Activated CD8-positive, alpha-beta memory T cell treated with anti-CD3 and anti-CD28 coated beads for 36 hours (primary cell): ENCODE measurements around the gene SGPL1. TPM values are rescaled to one million over a fixed set of nuclear protein-coding genes. Genes with fewer than 3 reads are reported as not detected.
"Not testable (repeated sequence)": the region's sequence is repeated elsewhere in the genome, so short reads cannot be mapped to it uniquely, and the experiment has no call there.

Experiments used
- CTCF ChIA-PET: fragments of 350-600 bp; sonication (Branson Sonifier 250); formaldehyde crosslinking; loops from one replicate; lab custom pipeline; 2021; ENCODE audit warnings: antibody characterized with exemption; lab: Charles Lee
- POLR2A ChIA-PET: fragments of 350-600 bp; sonication (Branson Sonifier 250); formaldehyde crosslinking; loops from one replicate; lab custom pipeline; 2021; ENCODE audit warnings: antibody characterized with exemption; lab: Charles Lee
- total RNA-seq, 2 experiments: library from RNA; stranded (reverse); gene quantifications; one replicate each; pipeline ENCODE4 v1.2.3, GENCODE V29; 2021

SGPL1 gene
- 10 to 100 TPM; 51.4 to 56.5 TPM for total RNA-seq

DNA sequence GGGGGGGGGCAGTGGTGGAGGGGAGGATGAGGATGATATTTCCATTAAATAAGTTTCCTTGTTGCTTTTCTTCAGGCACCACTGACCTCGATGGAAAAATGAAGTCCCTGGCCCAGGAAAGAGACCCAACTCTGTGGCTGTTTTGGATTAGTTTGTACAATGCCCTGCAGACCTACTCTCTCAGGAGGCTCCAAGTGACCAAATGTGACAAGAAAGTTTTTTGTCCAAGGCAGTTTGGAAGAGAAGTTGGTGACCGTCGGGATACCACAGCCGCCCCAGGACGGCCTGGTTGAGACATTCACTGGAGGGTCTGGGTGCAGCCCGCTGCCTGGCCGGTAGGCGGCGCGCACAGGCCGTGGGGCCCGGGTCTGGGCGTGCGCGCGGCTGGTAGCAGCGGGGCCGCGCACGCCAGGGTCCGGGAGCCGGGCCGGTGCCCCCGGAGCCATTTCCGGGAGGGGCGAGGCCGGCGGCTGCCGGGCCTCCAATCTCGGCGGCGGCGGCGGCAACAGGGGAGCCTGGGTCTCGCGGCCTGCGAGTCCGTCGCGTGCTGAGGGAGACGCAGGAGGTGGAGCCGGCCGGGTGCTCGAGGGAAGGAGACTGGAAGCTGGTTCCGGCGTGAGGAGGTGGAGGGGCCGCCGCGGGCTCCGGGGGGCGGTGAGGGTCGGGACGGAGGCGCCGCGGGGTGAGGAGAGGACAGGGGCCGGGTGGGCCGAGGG lies at the start of gene SGPL1:
SGPL1 (plus strand) TSS at position 445 of the 716 bp plus-strand sequence. CDS start 906 bp downstream, outside the sequence.
- POLR2A ChIA-PET: interaction anchor here (0.7 kb wide), 2 partner anchors 42 to 45 kb away, joined by 5 to 6 read pairs; no protein-coding TSS in a partner anchor
- CTCF ChIA-PET: interaction anchor here (0.7 to 2.5 kb wide), 8 partner anchors 32 to 670 kb away, joined by 3 to 17 read pairs (median 4); no protein-coding TSS in a partner anchor

- CTCF ChIA-PET, POLR2A ChIA-PET: not testable (repeated sequence)
These were observed 47.6 kb upstream of the SGPL1 start for GRCh38 chr10:70768026-70768685.

GRCh38 chr10:70769121-70769520 lies 46.6 kb upstream of the SGPL1 start:
- POLR2A ChIA-PET: no interaction called here
- CTCF ChIA-PET: no interaction called here

GRCh38 chr10:70770001-70770400 lies 45.7 kb upstream of the SGPL1 start:
- ChIA-PET CTCF (interaction anchor here (1.3 kb wide), 1 partner anchor 211 kb away, joined by 3 read pairs; no protein-coding TSS in a partner anchor), POLR2A (no interaction called here)

GRCh38 chr10:70770516-70770915 lies 45.2 kb upstream of the SGPL1 start:
- CTCF ChIA-PET: interaction anchor here (1.3 kb wide), 1 partner anchor 211 kb away, joined by 3 read pairs; no protein-coding TSS in a partner anchor
- POLR2A ChIA-PET: not testable (repeated sequence)

DNA sequence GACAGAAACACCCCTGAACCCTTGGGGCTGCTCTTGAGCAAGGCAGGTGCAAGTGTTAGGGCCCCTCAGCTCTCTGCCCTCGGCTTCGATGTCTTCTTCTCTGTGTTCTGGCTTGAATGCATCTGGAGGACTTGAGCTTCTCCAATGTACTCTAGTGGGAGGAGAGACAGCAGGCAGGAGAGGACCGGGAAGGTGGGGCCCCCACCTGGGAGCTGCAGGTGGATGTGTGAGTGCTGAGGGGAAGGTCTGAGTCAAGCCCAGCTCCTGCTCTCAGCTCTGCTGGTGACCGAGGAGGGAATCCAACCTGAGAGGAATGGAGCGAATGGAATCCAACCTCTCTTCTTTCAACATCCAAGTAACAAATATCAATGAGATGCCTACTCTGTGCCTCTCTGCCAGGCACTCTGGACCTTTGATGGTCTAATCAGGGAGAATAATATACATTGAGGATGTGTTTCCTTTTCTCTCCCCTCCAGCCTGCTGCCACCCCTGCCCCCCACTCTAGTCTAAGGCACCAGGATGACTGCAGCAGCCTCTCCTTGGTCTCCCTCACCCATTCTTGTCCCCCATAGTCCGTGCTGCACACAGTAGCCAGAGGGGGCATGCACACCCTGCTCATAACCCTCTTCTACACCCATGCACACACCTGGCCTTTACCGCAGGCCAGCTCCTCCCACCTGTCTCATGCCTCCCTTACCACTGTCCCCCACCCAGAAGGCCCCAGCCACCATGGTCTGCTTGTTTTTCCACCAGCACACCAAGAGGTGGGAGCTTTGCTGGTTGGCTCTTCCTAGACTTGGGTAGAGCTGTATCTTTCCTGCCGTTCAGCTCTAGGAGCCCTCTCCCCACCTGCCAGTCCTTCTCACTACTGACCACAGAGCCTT lies 44.2 kb upstream of the SGPL1 start:
- POLR2A ChIA-PET: interaction anchor here (0.6 kb wide), 1 partner anchor 43 kb away, joined by 5 read pairs; no protein-coding TSS in a partner anchor
- CTCF ChIA-PET: no interaction called here

- CTCF ChIA-PET: no interaction called here
- POLR2A ChIA-PET: interaction anchor here (0.7 kb wide), 1 partner anchor 153 kb away, joined by 3 read pairs; no protein-coding TSS in a partner anchor
These were observed 43.1 kb upstream of the SGPL1 start for GRCh38 chr10:70772627-70773026.

DNA sequence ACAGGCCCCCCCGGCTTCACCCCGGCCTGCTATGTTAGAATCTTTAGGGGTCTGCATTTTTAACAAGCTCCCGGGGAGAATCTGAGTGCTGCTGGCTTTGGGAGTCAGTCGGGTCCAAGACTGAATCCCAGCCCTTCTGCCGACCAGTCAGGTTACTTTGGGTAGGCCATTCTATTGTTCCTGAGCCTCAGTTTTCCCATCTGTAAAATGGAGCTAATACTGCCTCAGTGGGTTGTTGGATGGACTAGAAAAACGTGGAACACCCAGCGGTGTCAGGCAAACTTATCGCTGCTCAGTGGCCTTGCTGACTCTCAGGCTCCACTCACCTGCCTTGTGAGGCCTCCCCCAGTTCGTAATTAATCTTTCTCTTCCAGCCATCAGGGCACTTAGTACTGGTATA lies 42.3 kb upstream of the SGPL1 start:
- ChIA-PET CTCF (no interaction called here), POLR2A (no interaction called here)

GRCh38 chr10:70773965-70774809 lies 41.6 kb upstream of the SGPL1 start:
- POLR2A ChIA-PET: no interaction called here
- CTCF ChIA-PET: no interaction called here

GRCh38 chr10:70774810-70775678 lies 40.7 kb upstream of the SGPL1 start:
- POLR2A ChIA-PET: no interaction called here
- CTCF ChIA-PET: interaction anchor here (0.6 kb wide), 1 partner anchor 49 kb away, joined by 4 read pairs; no protein-coding TSS in a partner anchor

GRCh38 chr10:70775679-70776454 lies 39.9 kb upstream of the SGPL1 start:
- POLR2A ChIA-PET: no interaction called here
- CTCF ChIA-PET: interaction anchor here (0.6 kb wide), 1 partner anchor 49 kb away, joined by 4 read pairs; no protein-coding TSS in a partner anchor

DNA sequence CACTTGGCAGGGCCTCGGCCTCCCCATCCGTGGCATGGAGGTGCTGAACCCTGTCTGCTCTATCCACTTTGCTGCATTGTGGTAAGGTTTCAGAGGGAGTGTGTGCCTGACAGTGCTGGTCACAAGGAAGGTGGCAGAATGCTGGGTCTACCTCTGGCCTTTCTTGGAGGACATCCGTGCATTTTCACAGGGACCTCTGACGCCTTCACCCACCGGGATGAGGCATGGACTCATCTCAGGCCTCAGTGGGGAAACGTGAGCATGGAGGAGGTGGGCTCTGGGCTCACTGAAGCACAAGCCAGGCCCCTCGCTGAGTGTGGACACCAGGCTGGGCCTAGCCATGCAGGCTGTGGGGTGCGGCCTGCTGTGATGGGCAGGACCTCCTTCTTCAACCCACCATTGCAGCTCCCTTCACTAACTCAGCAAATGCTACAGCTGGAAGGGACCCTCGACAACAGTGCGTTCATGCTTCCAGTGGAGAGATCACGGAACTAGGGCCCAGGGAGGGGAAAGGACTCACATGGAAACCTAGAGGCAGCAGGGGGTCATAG lies 39.2 kb upstream of the SGPL1 start:
- POLR2A ChIA-PET: no interaction called here
- CTCF ChIA-PET: no interaction called here

DNA sequence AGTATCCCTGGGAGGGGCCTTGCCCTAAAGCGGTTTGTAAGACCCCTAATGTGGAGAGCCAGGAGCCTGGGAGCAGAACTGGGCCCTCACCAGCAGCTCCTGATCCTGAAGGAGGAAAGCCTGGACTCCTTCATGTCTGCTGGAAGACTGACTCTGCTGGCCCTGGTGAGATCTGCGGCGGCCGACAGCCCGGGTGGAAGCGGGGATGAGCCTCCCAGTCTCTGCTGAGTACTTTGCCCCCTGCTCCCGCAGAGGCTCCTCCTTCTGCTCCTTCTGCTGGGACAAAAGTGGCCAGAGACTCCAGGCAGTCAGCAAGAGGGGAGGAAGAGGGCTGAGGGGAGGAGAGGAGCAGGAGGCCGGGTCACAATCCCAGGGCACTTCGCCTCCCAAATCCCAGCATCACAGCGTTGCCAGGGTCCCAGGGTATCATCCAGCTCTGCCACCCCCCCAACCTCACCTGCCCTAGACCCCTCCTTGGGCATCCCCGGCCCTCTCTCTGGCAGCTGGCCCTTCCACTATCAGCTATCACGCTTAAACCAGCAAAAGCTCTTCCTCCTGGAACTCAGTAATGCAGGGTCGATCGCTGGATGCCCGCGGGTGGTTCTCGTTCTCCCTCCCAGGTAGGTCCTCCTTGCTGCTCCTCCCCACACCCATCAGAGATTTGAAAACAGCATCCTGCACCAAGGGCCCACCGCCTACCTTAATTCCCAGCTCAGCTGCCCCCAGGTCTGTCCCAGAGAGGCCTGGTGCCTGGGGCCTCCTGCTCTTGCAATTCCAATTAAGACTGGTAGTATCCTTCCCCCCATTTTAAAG lies 38.5 kb upstream of the SGPL1 start:
- CTCF ChIA-PET: interaction anchor here (1.1 kb wide), 1 partner anchor 102 kb away, joined by 3 read pairs; no protein-coding TSS in a partner anchor
- POLR2A ChIA-PET: no interaction called here

- POLR2A ChIA-PET: interaction anchor here (0.6 kb wide), 1 partner anchor 99 kb away, joined by 8 read pairs; no protein-coding TSS in a partner anchor
- CTCF ChIA-PET: interaction anchor here (1.0 to 1.1 kb wide), 2 partner anchors 19 to 100 kb away, joined by 3 read pairs; no protein-coding TSS in a partner anchor
These were observed 37.4 kb upstream of the SGPL1 start for GRCh38 chr10:70778267-70778924.

DNA sequence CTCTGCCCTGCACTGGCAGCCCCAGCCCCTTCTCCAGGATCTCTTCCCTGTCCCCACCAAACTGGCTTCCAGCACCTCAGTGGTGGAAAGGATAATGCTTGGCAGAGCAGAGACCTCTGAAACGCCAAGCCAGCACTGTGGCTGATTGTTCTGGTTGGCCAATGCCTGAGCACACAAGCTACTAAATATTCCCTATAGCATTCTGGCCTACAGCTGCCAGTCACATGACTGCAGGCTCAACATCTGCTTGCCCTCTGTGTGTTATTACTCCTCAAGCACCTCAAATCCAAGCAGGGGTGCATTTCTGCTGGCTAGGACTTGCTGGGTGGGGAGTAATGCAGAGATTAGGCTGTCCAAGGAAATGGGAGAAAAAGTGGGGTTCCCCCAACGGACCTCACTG lies 36.7 kb upstream of the SGPL1 start:
- ChIA-PET CTCF (interaction anchor here (1.0 kb wide), 1 partner anchor 18 kb away, joined by 3 read pairs; no protein-coding TSS in a partner anchor), POLR2A (no interaction called here)
